Measurements from ENCODE around the gene MAD2L2. TPM values are rescaled to one million over a fixed set of nuclear protein-coding genes. Genes with fewer than 3 reads are reported as not detected.

MAD2L2 gene
- polyA plus RNA-seq, 1 donor: 30.0 TPM

GRCh38 chr1:11706292-11706691 is 25.3 kb upstream of the MAD2L2 start:
- Histone ChIP-seq H3K4me3 (ENCODE audit: low read length) (no peak overlapping the region), H3K9me3 (ENCODE audit: control insufficient read depth, low read depth, low read length) (no peaks in the 10 kb centered on the region), H3K27ac (ENCODE audit: low read length) (no peak overlapping the region), H3K4me1 (ENCODE audit: control insufficient read depth, insufficient read depth, low read length) (no peaks in the 10 kb centered on the region), H3K27me3 (ENCODE audit: control insufficient read depth, insufficient read depth, low read length) (peaks cover 30% of the 10 kb centered on the region), H3K36me3 (ENCODE audit: control insufficient read depth, insufficient read depth, low read length) (no peaks in the 10 kb centered on the region)
- no peak for DNase-seq
- no CpG with 5 or more reads among the region's 14 CpGs for WGBS (ENCODE audit: insufficient coverage, low lambda C conversion rate)

DNA sequence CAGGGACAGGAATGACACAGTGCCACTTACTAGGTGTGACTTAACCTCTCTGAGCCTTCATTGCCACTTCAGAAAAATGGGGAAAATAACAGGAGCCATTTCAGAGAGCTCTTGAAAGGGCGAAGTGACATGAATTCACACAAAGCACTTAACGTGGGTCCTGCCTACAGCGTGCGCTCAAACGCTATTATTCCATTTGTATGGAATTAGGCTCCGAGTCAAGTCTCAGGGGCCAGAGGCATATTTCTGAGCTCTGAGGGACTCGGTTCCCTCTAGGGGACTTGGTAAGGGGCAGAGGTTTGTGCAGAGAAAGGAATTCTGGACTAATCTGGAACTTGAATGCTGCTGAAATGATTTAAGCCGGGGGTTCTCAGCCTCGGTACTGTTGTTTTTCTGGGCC is 24.6 kb upstream of the MAD2L2 start:
- Histone ChIP-seq H3K36me3 (ENCODE audit: control insufficient read depth, insufficient read depth, low read length) (no peaks in the 10 kb centered on the region), H3K9me3 (ENCODE audit: control insufficient read depth, low read depth, low read length) (no peaks in the 10 kb centered on the region), H3K4me1 (ENCODE audit: control insufficient read depth, insufficient read depth, low read length) (no peaks in the 10 kb centered on the region), H3K27me3 (ENCODE audit: control insufficient read depth, insufficient read depth, low read length) (peaks cover 36% of the 10 kb centered on the region), H3K4me3 (ENCODE audit: low read length) (no peak overlapping the region), H3K27ac (ENCODE audit: low read length) (no peak overlapping the region)
- WGBS (ENCODE audit: insufficient coverage, low lambda C conversion rate): no CpG with 5 or more reads among the region's 9 CpGs
- no peak for DNase-seq

GRCh38 chr1:11704691-11705475 is 23.9 kb upstream of the MAD2L2 start:
- no peaks in the 10 kb centered on the region for H3K9me3 ChIP-seq (ENCODE audit: control insufficient read depth, low read depth, low read length)
- DNase-seq: no peak
- H3K4me1 ChIP-seq (ENCODE audit: control insufficient read depth, insufficient read depth, low read length): no peaks in the 10 kb centered on the region
- H3K36me3 ChIP-seq (ENCODE audit: control insufficient read depth, insufficient read depth, low read length): no peaks in the 10 kb centered on the region
- no peak overlapping the region for H3K27ac ChIP-seq (ENCODE audit: low read length)
- WGBS (ENCODE audit: insufficient coverage, low lambda C conversion rate): no CpG with 5 or more reads among the region's 22 CpGs
- H3K4me3 ChIP-seq (ENCODE audit: low read length): no peak overlapping the region
- H3K27me3 ChIP-seq (ENCODE audit: control insufficient read depth, insufficient read depth, low read length): peaks cover 41% of the 10 kb centered on the region

DNA sequence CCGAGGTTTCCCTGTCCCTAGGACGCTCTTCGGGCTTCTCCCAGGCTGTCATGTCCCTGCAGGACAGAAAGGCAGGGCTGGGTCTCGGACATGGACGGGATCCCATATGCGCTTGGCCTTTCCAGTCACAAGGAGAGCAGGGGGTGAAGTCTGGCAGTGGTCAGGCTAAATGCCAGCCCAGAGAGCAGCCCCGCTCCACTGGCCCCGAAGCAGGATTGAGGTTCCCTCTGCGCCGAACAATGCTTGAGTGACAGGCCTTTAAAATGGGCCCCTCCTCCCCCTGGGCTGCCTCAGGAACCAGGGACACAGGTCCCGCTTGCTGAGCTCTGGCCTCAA is 23.2 kb upstream of the MAD2L2 start:
- no peak for DNase-seq
- H3K4me1 ChIP-seq (ENCODE audit: control insufficient read depth, insufficient read depth, low read length): no peaks in the 10 kb centered on the region

GRCh38 chr1:11703357-11704193 is 22.6 kb upstream of the MAD2L2 start:
- no CpG with 5 or more reads among the region's 8 CpGs for WGBS (ENCODE audit: insufficient coverage, low lambda C conversion rate)
- H3K27me3 ChIP-seq (ENCODE audit: control insufficient read depth, insufficient read depth, low read length): peaks cover 45% of the 10 kb centered on the region

More for the DNA sequence above, 23.2 kb upstream of the MAD2L2 start:
- no CpG with 5 or more reads among the region's 11 CpGs for WGBS (ENCODE audit: insufficient coverage, low lambda C conversion rate)
- Histone ChIP-seq H3K9me3 (ENCODE audit: control insufficient read depth, low read depth, low read length) (no peaks in the 10 kb centered on the region), H3K4me3 (ENCODE audit: low read length) (no peak overlapping the region), H3K27ac (ENCODE audit: low read length) (no peak overlapping the region), H3K36me3 (ENCODE audit: control insufficient read depth, insufficient read depth, low read length) (no peaks in the 10 kb centered on the region), H3K27me3 (ENCODE audit: control insufficient read depth, insufficient read depth, low read length) (peaks cover 41% of the 10 kb centered on the region)

DNA sequence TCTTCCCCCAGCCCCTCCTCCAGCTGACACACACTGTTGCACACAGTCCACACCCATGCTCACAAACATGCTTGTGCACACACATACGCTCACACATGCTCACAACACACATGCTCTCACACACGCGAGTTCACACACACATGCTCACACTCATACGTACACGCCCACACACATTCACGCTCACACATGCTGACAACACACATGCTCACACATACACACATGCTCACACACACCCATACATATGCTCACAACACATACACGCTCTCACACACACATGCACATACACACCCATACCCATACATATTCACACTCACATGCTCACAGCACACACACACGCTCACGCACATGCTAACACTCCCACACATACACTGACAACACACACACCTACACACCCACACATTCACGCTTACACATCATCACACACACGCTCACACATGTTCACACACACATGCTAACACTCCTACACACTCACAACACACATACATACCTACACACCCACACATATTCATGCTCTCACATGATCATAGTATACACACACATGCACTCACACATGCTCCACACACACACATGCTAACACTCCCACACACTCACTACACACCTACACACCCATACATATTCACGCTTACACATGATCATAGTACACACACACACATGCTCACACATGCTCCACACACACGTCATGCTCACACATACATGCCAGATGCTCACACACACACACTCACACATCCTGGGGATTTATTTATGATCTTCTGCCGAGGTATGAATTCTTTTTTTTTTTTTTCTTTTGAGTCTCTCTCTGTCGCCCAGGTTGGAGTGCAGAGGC is 21.2 kb upstream of the MAD2L2 start:
- Histone ChIP-seq H3K9me3 (ENCODE audit: control insufficient read depth, low read depth, low read length) (no peaks in the 10 kb centered on the region), H3K27me3 (ENCODE audit: control insufficient read depth, insufficient read depth, low read length) (peaks cover 45% of the 10 kb centered on the region), H3K4me3 (ENCODE audit: low read length) (no peak overlapping the region), H3K27ac (ENCODE audit: low read length) (no peak overlapping the region), H3K36me3 (ENCODE audit: control insufficient read depth, insufficient read depth, low read length) (no peaks in the 10 kb centered on the region), H3K4me1 (ENCODE audit: control insufficient read depth, insufficient read depth, low read length) (no peaks in the 10 kb centered on the region)
- WGBS (ENCODE audit: insufficient coverage, low lambda C conversion rate): 100% methylated on average over 1 of the region's 15 CpGs
- no peak for DNase-seq

More at GRCh38 chr1:11703357-11704193, 22.6 kb upstream of the MAD2L2 start:
- no peaks in the 10 kb centered on the region for H3K4me1 ChIP-seq (ENCODE audit: control insufficient read depth, insufficient read depth, low read length)
- no peak for DNase-seq
- no peak overlapping the region for H3K27ac ChIP-seq (ENCODE audit: low read length)
- no peaks in the 10 kb centered on the region for H3K9me3 ChIP-seq (ENCODE audit: control insufficient read depth, low read depth, low read length)
- no peak overlapping the region for H3K4me3 ChIP-seq (ENCODE audit: low read length)
- no peaks in the 10 kb centered on the region for H3K36me3 ChIP-seq (ENCODE audit: control insufficient read depth, insufficient read depth, low read length)

DNA sequence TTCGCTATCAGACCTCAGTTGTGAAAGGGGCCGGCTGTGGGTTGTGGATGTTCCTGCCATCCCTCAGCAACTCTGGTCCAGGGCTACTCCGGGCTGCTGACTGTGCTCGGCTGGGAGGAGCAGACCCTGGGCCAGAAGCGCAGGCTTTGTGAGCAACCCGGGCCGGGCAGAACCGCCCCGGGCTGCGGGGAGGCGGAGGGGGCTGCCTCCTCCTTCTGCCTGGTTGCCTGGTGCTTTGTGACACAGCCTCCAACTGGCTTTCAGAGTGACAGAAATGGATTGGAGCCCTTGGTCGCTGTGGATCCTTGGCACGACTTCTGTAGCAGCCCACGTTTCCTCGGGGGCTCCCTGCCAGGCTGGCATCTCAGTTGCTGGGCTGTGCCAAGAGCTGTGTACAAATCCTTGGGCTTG is 20.6 kb upstream of the MAD2L2 start:
- Histone ChIP-seq H3K36me3 (ENCODE audit: control insufficient read depth, insufficient read depth, low read length) (no peaks in the 10 kb centered on the region), H3K4me3 (ENCODE audit: low read length) (no peak overlapping the region), H3K27ac (ENCODE audit: low read length) (no peak overlapping the region), H3K9me3 (ENCODE audit: control insufficient read depth, low read depth, low read length) (no peaks in the 10 kb centered on the region), H3K4me1 (ENCODE audit: control insufficient read depth, insufficient read depth, low read length) (no peaks in the 10 kb centered on the region), H3K27me3 (ENCODE audit: control insufficient read depth, insufficient read depth, low read length) (peaks cover 45% of the 10 kb centered on the region)
- no CpG with 5 or more reads among the region's 15 CpGs for WGBS (ENCODE audit: insufficient coverage, low lambda C conversion rate)
- DNase-seq: no peak

- Histone ChIP-seq H3K4me3 (ENCODE audit: low read length) (no peak overlapping the region), H3K27me3 (ENCODE audit: control insufficient read depth, insufficient read depth, low read length) (peaks cover 44% of the 10 kb centered on the region), H3K9me3 (ENCODE audit: control insufficient read depth, low read depth, low read length) (no peaks in the 10 kb centered on the region), H3K4me1 (ENCODE audit: control insufficient read depth, insufficient read depth, low read length) (no peaks in the 10 kb centered on the region), H3K27ac (ENCODE audit: low read length) (no peak overlapping the region), H3K36me3 (ENCODE audit: control insufficient read depth, insufficient read depth, low read length) (no peaks in the 10 kb centered on the region)
- 72% methylated on average over 2 of the region's 34 CpGs for WGBS (ENCODE audit: insufficient coverage, low lambda C conversion rate)
- DNase-seq: no peak
Measured at GRCh38 chr1:11700601-11701467, 19.9 kb upstream of the MAD2L2 start.

GRCh38 chr1:11697893-11698210 is 16.9 kb upstream of the MAD2L2 start:
- no peaks in the 10 kb centered on the region for H3K4me1 ChIP-seq (ENCODE audit: control insufficient read depth, insufficient read depth, low read length)
- no peak overlapping the region for H3K4me3 ChIP-seq (ENCODE audit: low read length)
- H3K9me3 ChIP-seq (ENCODE audit: control insufficient read depth, low read depth, low read length): no peaks in the 10 kb centered on the region
- H3K27me3 ChIP-seq (ENCODE audit: control insufficient read depth, insufficient read depth, low read length): peaks cover 40% of the 10 kb centered on the region
- no CpG with 5 or more reads among the region's 5 CpGs for WGBS (ENCODE audit: insufficient coverage, low lambda C conversion rate)
- H3K27ac ChIP-seq (ENCODE audit: low read length): no peak overlapping the region
- no peaks in the 10 kb centered on the region for H3K36me3 ChIP-seq (ENCODE audit: control insufficient read depth, insufficient read depth, low read length)
- DNase-seq: no peak
